GM21576 (cell line): Measurements from ENCODE around the gene STMP1.
"Not testable (repeated sequence)": the region's sequence is repeated elsewhere in the genome, so short reads cannot be mapped to it uniquely, and the experiment has no call there.

Experiments
- ATAC-seq: cut with Tn5 transposase; IDR thresholded peaks from one replicate; pipeline ENCODE4 v1.9.1; 2021; ENCODE audit warnings: mild to moderate bottlenecking, moderate library complexity; ENCODE audit not compliant: unreplicated experiment

Gene STMP1

GRCh38 chr7:135662373-135663114, at the start of gene STMP1:
STMP1 (plus strand) TSS chr7:135662514.
- peak; percentile 95 for ATAC-seq

GRCh38 chr7:135616136-135616535, 46.2 kb upstream of the STMP1 start:
- ATAC-seq, result no peak

GRCh38 chr7:135617781-135618180, 44.5 kb upstream of the STMP1 start:
- no peak for ATAC-seq

GRCh38 chr7:135618510-135618909, 43.8 kb upstream of the STMP1 start:
- ATAC-seq, result no peak

DNA sequence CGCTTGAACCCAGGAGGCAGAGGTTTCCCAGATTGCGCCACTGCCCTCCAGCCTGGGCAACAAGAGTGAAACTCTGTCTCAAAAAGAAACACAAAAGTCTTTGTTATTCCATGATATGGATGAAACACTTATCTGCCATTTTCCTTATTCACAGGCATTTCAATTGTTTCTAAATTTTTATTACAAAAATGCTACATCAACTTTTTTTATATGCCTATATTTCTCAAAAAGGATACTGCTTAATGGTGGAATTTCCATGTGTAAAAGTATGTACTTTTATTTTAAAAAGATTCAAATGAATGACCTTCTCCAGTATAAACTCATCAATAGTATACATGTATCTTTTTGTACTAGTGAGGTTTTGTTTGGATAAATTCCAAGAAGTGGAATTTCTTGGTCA, 41.9 kb upstream of the STMP1 start:
- ATAC-seq, result no peak

GRCh38 chr7:135620980-135621850, 41.1 kb upstream of the STMP1 start:
- ATAC-seq, result no peak

- ATAC-seq, result no peak
Observed at GRCh38 chr7:135634191-135634878, 28.0 kb upstream of the STMP1 start.

DNA sequence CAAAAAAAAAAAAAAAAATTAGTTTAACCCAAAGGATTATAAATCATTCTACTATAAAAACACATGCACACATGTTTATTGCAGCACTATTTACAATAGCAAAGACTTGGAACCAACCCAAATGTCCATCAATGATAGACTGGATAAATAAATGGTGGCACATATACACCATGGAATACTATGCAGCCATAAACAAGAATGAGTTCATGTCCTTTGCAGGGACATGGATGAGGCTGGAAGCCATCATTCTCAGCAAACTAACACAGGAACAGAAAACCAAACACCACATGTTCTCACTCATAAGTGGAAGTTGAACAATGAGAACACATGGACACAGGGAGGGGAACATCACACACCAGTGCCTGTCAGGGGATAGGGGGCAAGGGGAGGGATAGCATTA, 22.6 kb upstream of the STMP1 start:
- not testable (repeated sequence) for ATAC-seq

- ATAC-seq, result no peak
Observed at GRCh38 chr7:135644154-135644553, 18.2 kb upstream of the STMP1 start.

DNA sequence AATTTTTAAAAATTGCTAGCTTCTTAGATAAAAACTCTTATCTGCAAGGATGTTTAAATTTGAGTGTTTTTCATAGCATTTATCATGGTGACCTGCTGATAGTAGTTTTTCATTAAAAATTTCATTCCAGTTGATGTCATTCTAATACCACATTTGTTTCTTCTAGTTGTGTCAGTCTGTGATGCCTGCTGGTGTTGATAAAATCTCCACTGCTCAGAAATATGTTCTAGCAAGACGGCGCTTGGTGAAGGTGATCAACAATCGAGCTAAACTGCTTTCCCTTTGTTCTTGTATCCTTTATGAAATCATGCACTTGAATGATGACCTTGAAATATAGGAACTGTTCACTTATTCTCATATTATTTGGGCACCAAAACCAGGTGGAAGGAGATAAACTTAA, 17.6 kb upstream of the STMP1 start:
- no peak for ATAC-seq

GRCh38 chr7:135645296-135645904, 16.9 kb upstream of the STMP1 start:
- ATAC-seq, result peak; percentile 67

GRCh38 chr7:135647755-135648154, 14.6 kb upstream of the STMP1 start:
- ATAC-seq, result no peak

DNA sequence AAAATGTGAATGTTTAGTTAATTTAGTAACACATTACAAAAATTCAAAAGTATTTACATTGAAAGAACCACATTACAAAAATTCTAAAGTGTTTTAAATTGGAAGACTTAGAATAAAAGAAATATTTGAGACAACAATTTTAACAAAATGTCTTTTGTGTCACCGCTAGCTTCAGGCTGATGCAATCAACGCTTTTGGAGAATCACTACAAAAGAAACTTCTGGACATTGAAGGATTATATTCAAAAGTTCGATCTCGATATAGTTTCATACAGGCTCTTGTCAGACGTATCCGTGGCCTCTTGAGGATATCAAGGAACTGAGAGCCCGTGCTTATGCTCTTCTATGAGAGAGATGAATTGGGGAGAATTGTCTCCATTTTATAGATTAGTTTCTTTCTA, 14.1 kb upstream of the STMP1 start:
- no peak for ATAC-seq

- no peak for ATAC-seq
Observed at GRCh38 chr7:135650831-135651573, 11.3 kb upstream of the STMP1 start.

DNA sequence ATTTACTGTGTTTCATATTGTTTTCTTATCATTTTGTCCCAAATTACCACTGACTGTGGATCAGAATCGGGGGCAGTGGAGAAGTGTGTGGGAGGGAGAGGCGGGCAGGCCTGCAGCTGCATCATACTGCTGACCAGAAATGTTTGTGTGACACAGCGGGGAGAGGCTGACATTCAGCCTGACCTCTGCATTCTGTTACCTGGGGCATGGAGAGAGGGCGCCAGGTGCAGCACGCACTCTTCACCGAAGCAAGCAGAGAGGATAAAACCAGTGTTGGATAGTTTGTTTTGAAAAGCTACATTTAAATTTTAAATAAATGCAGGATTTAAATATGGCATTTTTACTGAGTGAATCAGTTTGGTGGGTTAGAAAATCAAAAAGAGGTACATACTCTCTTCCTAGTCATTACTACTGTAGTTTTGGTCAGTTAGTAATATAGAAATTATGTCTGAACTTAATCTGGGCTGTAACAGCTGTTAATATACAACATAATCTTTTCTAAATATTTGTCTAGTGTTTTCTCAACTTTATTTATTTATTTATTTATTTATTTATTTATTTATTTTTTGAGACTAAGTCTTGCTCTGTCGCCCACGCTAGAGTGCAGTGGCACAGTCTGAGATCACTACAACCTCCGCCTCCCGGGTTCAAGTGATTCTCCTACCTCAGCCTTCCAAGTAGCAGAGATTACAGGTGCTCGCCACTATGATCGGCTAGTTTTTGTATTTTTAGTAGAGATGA, 8.8 kb upstream of the STMP1 start:
- ATAC-seq, result no peak

- no peak for ATAC-seq
Observed at GRCh38 chr7:135658564-135658963, 3.8 kb upstream of the STMP1 start.

- ATAC-seq, result no peak
Observed at GRCh38 chr7:135659159-135659846, 3.0 kb upstream of the STMP1 start.

DNA sequence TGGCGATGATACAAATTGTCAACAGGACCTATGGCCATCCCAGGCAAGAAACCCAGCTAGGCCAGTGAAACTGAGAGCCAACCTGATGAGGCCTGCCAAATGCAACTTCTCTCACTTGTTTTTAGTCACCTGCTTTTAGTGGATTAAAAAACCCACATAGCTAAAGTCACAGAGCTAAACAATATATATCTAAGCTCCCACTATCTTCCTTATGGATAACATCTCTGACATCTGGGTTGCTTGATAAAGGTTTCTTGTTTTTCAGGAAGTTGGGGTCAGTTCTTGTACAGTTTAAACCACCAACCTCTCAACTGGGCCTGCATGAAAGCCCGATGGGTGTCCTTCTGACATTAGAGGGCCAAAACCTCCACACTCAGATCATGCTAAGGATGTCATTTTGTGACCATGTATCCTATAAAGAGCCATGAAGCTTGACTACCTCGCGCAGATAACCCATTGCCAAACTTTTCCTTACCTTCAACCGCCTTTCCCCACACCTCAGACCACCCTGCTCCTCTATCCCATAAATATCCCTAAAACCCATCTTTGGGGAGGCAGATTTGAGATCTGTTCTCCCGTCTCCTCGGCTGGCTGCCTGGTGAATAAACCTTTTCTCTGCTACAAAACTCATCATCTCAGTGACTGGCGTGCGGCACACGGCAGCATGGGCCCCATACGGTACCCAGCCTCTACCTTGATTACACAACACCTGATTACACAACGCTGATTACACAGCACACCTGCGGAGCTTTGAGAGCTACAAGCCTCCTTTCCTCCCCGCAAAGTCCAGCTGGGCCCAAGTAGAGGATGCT, 797 bp upstream of the STMP1 start:
- ATAC-seq, result no peak

DNA sequence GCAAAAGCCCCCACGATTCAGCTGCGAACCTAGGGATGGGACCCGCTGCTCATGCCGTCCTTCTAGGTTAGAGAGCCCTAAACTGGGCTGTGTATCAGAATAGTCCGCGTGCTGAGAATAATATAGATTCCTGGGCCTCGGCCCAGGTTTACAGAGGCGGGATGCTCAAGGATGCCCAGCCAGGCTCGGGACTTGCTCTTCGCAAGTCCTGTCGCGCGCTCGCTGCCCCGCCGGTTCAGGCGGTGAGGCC, 266 bp upstream of the STMP1 start:
- no peak for ATAC-seq
